GM04503 (cell line): ENCODE data around the gene RALY.

Source experiments
- DNase-seq: peaks from one replicate; pipeline ENCODE4 v3.0.0-alpha.2; 2012; ENCODE audit warnings: low read depth

Gene RALY

DNA sequence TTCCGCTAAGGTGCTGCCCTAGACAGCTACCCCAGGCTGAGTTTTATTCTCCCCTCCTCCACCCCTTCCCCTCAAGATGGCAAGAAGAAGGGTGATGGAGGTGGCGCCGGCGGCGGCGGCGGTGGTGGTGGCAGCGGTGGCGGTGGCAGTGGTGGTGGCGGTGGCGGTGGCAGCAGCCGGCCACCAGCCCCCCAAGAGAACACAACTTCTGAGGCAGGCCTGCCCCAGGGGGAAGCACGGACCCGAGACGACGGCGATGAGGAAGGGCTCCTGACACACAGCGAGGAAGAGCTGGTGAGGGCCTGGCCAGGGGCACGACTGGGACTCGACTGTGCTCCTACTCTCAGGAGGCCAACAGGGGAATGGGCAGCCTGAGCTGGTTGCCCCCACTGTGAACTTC is 83.2 kb downstream of the RALY start:
- no peak for DNase-seq

DNA sequence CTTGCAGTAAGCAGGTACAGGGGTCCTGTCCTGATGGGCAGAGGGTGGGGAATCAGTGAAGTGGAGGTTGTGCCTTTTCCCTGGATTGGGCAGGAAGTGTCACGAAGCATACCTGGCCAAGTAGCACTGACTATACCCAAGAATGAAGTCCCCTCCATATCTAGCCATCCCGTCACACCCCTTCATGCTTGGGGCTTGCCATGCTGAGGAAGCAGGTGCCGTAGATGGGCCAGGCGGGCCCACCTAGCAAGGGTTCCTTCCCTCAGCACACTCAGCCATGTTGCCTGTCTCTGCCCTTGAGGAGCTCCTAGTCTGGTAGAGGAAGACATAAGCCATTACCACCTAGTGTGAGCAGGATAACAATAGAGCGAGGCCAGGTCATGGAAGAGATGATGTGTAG is 84.8 kb downstream of the RALY start:
- DNase-seq, result no peak

DNA sequence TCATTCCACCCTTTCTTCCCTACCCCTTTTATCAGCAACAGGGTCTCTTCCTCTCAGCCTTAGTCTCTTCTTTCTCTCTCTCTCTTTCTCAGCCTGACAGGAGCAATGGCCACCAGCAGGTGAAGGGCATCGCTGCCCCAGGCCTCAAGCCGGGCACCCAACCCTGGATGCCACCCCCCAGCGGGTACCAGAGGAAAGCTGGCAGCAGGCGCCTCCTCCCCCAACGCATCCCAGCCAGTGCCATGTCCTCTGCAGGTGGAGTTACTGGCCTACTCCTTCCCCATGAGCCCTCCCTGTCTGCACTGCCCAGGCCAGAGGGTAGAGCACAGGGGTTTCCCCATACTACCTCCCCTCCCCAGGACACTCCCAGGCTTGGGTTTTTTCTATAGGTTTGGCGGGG is 86.1 kb downstream of the RALY start:
- no peak for DNase-seq

DNA sequence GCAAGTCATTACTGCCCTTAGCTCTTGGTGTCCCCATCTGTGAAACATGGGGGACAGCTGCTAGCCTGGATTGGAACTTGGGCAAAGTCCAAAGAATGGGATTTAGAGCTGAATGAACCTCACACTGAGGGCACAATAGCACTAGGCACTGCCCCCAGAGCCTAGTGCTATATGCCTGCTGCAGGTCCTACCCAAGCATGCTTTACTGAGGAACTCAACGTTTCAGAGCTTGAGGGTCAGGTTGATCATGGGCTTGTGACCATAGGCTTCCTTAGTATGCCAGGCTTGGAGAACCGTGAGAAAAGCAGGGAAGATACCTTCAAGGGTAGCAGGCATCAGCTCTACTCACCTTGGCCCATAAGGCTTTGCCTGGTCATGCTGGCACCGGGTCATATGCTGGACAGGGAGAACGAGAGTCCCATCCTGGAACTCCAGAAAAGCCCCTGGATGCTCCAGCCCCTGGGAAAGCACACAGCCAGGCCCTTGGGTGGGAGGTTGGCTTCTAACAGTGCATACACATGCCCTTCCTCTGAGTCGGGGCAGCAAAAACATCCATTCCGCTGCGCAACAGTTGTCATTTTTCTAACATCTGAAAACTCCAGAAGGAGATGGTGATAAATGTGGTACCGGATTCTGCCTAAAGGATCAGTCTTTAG is 88.6 kb downstream of the RALY start:
- no peak for DNase-seq

DNA sequence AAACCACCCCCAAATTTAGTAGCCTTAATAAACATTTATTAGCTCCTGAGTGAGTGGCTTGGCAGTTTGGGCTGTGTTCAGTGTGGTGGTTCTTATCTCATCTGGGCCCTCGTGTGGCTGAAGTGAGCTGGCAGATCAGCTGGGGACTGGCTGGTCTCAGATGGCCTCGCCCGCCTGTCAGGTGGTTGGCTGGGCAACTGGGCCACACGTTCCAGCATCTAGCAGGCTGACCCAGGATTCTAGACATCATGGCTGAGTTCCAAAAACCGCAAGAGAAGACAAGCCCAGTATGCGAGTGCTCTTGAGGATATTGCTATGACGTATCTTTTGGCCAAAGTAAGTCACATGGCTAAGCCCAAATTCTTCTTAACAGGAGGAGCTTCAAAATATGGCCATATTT is 89.4 kb downstream of the RALY start:
- peak; percentile 79 for DNase-seq

DNA sequence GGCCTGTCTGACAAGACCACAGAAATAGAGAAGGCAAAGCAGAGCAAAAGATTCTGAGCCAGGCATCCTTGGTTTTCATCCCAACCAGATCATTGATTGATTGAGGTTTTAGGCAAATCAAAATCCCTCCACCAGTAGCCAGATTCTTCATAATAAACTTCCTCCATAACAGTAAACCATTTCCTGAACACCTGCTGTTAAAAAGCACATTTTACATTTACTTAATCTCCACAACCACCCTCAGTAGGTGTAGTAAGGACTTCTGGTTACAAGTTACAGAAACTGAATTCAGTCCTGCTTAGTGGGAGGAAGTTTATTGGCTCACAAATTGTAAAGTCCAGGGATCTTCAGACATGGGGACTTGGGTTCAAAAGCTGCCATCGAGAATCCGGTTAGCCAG is 90.1 kb downstream of the RALY start:
- DNase-seq, result no peak

DNA sequence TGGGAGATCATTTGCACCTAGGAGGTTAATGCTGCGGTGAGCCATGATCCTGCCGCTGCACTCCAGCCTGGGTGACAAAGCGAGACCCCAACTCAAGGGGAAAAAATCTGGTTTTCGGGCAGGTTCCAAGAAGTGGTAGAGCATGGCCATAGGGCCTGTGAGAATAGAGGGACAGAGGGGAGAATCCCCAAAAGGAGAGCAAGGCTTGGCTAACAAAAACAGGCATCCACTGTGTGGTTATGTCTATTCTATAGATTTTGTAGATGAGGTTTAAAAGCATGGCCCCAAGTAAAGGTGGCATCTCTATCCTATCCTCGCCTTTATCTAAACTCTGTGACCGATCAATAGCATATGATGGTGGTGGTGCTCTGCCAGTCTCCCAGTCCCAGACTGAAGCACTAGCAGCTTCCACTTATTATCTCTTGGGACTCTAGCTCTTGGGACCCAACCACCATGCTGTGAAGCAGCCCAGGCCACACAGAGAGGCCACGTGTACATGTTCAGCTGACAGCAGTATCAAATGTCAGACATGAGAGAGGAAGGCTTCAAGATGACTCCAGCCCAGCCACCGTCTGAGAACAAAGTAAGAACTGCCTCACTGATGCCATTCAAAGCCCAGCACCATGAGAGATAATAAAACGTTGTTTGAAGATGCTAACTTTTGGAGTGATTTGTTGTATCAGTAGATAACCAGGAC is 90.7 kb downstream of the RALY start:
- DNase-seq, result no peak

DNA sequence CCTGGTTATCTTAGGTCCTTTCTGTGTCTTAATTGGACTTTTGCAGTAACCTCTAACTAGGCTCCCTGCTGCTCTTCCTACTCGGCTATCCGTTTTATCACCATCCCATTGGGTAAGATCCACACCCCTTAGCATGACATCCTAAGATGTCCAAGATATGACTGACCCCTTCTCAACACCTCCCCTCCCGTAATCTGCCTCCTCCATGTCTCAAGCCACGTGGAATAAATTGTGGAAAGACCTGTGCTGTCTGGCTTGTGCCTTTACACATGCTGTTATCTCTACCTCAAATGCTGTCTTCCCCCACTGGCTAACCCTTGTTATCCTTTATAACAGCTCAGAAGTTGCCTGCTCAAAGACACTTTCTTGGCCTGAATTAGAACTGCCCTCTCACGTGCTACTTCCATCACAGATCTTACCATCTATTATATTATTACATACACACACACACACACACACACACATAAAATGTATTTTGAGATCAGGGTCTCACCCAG is 91.9 kb downstream of the RALY start:
- no peak for DNase-seq

DNA sequence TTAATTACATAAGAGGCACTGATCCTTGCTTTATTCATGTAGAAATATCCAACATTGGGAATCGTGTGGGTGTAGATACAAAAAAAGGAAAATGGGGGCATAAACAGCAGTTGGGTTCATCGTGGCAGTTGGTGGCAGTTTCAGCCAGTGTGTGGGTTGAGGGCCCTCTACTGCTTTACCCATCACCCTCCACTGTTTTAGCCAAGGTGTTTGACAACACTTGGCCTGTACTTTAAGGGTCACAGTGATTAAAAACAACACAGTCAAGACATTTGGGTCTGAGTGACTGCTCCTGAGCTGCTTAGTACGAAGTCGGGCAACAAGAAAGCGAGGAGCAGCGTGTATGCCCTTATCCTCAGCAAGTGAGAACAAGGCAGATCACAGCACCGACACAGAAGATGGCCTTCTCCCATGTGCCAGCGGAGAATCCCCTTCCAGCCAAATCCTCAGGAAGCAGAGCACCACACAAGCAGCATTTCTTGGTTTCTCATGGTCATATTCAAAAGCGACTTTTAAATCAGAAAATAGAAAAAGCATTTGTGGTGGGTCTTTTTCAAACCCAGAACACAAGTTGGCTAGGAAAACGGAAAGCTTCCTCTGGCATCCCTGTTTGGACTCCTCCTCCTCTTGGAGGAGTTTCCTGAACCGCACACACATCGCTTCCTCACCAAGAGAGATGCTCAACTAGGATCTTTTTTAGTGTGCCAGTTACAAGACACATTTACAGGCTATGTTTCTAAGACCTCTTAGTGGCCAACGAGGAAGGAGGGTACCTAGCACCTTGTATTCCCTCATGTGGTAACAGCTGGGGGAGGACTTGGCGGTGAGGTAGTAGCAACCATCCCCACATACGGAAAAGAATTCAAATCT is 94.8 kb downstream of the RALY start:
- DNase-seq, result no peak

DNA sequence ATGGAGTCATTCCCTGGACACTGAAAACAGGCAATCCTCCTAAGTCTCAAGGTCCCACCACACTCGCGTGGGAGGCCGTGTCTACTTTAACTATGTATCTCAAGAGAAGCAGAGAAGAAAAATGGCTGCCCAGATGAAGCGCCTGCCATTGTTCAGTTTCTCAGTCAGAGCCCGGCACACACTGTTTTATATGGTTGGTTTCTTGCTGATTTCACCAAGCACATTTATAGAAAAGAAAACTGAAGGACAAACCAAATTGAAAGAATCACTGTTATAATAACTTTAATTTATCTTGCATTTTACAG is 95.4 kb downstream of the RALY start:
- DNase-seq, result no peak

DNA sequence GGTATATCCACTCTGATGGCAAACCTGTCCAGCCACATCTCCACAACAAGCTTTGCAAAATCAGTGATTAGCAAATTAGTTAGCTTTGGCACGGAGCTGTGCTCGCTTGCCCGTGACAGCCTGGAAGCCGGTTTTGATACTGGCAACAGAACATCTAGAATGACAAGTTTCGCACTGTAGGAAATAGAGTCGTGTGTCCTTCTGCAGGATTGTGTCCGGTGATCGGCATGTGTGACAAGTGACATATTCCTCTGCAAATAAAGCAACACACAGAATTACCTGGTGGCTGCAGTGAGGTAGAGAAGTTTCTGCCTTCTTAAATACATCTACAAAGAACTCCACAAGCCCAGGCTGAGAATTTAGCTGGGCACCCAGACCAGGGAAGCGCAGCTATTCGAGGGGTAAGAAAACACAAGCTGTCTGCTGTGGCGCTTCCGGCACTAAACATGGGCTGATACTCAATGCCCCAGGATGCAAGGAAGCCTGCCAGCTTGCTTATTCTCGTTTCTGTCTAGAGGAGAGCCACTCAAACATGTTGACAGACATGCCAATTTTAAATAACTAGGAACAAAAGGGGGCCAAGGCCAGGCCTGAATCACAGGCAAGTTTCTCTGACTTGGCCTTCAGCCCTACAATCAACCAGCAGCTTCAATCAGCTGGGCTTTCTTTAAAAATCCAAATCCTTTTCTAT is 96.1 kb downstream of the RALY start:
- DNase-seq, result no peak

DNA sequence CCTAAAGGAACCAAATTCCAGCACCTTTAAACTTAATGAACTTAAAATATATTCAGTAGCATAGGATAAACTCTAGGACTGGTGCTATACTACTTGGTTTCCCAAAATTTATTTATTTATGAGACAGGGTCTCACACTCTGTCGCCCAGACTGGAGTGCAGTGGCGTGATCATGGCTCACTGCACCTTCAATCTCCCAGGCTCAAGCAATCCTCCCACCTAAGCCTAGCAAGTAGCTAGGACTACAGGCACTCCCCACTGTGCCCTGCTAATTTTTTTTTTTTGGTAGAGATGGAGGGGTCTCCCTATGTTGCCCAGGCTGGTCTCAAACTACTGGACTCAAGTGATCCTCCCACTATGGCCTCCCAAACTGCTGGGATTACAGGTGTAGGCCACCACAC is 96.9 kb downstream of the RALY start:
- DNase-seq, result no peak

DNA sequence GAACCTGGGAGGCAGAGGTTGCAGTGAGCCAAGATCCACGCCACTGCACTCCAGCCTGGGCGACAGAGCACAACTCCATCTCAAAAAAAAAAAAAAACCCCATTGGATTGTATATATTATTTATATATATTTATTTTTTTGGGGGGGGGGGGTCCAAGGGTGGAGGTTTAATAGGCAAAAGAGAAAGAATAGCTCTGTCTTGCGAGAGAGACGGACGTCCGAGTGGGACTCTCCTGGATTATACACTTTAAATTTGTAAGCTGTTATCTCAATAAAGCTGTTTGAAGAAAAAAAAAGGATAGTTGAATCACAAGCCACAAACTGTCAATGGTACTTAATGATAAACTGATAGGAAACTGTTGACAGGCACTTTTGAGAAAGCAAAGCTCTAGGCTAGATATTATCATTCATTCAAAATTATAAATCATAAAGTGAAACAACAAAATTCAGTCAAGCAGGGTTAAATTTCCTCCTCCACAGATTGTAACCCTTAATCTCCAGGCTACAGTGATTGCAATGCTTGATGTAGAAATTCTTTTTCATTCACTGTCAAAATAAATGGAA is 98.0 kb downstream of the RALY start:
- DNase-seq, result no peak

DNA sequence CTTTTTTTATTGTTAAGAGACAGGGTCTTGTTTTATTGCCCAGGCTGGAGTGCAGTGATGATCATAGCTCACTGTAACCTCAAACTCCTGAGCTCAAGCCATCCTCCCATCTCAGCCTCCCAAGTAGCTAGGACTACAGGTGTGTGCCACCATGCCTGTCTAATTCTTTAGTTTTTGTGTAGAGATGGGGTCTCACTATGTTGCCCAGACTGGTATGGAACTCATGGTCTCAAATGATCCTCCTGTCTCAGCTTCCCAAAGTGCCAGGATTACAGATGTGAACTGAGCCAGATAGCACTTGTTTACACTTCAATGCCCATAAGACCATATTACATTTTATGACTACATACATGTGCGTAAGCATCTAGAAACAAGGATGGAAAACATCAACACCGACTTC is 100.2 kb downstream of the RALY start:
- DNase-seq, result no peak

DNA sequence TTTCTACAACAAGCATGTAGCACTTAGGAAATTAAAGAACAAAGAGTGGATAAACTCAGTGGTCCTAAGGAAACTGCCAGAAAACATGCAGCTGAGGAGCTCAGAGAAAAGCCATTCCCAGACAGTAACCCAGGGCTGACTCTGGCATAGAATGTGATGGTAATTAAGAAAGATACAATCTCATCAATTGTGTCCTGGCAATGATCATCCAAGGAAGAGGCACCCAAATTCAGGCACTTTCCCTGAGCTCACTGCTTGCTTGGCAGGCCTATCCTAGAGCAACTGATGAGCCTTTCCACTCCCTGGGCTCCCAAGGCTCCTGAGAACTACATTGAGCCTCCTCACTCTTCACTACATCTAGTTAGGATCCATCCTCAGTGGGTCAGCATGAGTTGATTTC is 102.1 kb downstream of the RALY start:
- DNase-seq, result no peak

DNA sequence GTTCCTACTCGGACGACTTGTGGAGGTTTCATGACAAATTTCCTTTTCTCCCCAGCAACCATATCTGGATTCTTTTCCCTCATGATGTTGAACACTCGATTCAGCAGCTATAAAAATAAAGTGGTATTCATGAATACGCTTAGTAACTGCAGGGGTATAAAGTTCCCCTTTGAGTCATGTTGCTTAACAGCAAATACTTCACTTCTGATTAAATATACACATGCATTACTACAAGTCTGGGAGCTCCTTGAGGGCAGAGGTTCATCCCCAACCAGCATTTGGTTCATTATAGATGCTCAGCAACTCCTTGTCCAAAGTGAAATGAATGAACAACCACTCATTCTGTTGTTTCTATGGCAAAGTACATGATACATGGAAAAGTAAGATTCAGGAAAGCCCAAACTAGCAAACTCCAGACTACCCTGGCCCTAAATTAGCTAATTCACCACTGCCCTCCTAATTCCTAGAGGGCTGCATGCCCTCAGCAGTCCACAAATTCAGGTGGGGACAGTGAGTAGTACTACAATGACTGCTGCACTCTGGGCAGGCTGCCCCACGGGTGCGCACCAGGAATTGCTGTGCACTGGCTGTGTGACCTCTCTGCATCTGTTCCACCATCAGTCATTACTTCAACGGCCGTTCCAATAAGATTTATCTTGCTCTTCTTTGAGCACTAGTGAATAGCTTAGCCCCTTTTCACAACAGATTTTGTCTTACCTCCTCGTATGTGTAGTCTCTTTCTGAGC is 103.2 kb downstream of the RALY start:
- no peak for DNase-seq

DNA sequence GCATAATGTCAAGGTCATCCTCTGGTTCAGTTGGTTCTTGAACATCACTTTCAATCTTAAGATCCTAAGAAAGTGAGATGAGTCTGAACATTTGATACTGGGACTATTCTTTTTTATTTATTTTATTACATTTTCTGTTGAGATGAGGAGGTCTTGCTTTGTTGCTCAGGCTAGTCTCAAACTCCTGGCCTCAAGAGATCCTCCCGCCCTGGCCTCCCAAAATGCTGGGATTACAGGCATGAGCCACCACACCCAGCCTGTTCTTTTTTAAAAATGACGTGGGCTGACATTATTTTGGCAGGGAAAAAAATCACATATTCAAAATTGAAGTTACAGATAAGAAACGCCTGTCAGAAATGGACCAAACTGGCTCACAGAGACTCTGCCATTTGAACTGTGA is 104.9 kb downstream of the RALY start:
- no peak for DNase-seq

DNA sequence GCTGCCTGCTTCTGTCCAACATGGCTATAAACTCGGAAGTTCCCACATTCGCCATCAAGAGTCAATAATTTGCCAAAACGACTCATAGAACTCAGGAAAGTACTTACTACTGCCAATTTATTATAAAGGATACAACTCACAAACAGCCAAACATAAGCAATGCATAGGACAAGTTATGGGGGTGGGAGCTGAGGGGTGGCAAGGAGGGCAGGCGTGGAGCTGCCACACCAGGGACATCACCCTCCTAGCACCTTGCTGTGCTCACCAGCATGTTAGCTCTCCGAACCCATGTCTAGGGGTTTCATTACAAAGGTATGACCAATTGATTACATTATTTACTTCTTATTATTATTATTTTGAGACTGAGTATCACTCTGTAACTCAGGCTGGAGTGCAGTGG is 106.0 kb downstream of the RALY start:
- no peak for DNase-seq

DNA sequence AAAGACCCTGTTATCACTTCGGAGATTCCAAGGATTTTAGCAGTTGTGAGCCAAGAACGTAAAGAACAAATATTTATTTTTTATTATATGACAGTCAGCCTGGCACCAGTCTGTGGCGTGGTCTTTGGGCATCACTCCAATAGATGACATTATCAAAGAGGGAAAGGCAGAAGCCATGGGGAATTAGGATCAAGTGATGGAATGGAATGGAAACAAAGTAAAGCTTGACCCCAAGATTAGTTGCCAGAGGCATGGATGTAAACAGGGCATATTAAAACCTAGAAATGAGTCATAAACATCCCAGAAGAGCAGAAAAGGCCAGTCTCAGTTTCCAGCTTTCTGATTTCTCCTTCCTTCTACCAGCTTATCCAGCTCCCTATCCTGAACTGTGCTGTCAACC is 106.9 kb downstream of the RALY start:
- DNase-seq, result no peak

DNA sequence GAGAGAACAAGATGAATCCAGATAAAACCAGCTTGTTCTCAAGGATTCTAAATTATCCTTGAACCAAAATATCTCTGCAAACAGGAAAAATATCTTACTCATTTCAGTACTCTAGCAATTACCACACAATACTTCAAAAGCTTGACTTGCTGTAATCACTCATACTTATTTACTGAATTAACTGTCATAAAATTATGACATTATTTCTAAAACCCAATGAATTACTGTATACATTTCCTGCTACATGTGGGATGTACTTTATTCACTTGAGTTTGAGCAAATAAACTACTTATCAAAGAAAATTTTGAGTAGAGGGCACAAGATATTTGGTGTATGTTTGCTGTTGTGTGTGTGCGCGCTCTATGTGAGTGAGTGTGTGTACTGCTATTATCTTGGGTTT is 108.6 kb downstream of the RALY start:
- DNase-seq, result no peak

DNA sequence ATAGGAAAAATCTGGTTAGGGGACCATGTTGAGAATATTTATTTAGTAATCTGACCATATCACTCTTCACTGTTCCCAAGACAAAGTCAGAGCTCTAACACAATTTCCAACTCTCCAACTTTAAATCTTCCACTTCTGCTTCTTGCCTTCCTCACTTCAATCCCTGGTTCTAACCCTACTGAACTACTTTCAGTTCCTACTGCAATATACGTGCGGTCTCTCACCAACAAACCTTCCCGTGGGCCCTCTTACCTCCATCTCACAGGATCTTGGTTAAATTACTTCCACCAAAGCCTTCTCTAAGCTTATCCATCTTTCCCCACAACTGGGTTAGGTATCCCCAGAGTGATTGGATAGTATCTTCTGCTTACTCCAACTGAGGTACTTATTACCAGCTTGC is 110.3 kb downstream of the RALY start:
- no peak for DNase-seq
